ENCODE data around the gene PDIA4.

DNA sequence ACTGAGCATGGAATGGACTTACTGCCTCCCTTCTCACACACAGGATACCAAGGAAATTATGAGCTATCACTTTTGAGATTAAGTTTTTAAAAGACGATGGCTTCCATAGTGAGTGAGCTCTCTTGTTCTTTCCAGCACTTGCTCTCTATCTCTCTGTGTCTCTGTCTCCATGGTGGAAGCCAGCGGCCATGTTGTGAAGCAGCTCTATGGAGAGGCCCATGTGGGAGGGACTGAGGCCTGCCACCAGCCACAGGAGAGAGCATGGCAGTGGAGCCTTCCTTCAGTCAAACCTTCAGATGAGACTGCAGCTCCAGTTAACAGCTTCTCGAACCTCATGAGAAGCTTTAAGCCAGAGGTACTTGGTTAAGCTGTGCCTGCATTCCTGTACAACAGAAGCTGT, 20.5 kb upstream of the PDIA4 start:
- TF ChIP-seq CTCF (IDR thresholded peaks at IDR 0.05) (no peak), POLR2A (IDR thresholded peaks at IDR 0.05) (no peak)

Measured in heart left ventricle (tissue), 13 donors.